HepG2 (cell line): ENCODE data around the gene TSSK6. TPM values are rescaled to one million over a fixed set of nuclear protein-coding genes. Genes with fewer than 3 reads are reported as not detected.

Experiments
- ATAC-seq: fragments of 200-7000 bp; cut with Tn5 transposase; 3 replicates; pipeline ENCODE4 v1.9.1; 2020; ENCODE audit warnings: mild to moderate bottlenecking, moderate library complexity
- BruUV-seq: library from RNA; stranded (reverse); fragments of 400-500 nt; replicated peaks from 2 replicates; lab custom pipeline; 2021; lab: Mats Ljungman, UMichigan
- CTCF ChIA-PET: fragments of 300-600 bp; formaldehyde crosslinking; extraction: SDS; loops from one replicate; lab custom pipeline; 2021; ENCODE audit warnings: low total read pairs, inconsistent platforms, low intra/inter-chr PET ratio; lab: Yijun Ruan, JAX
- POLR2A ChIA-PET: fragments of 350-600 bp; sonication (Branson Sonifier 250); formaldehyde crosslinking; loops from one replicate; lab custom pipeline; 2020; ENCODE audit warnings: antibody characterized with exemption, inconsistent platforms; lab: Yijun Ruan, JAX
- DNase-seq: peaks from one replicate; pipeline ENCODE4 v3.0.0-alpha.2; 2015; ENCODE audit warnings: low spot score
- FAIRE-seq: peaks from 3 replicates; lab custom pipeline; 2011; peaks lifted over from hg19 to GRCh38; lab: Jason Lieb, UNC
- H2AFZ ChIP-seq: one replicate; pipeline ENCODE4 v1.6.1; 2011; ENCODE audit warnings: low read length, inconsistent platforms
- H3K27ac ChIP-seq: fragments of 300-600 bp; 3 replicates; pipeline ENCODE4 v1.8.0; 2011; ENCODE audit warnings: mixed run types, mild to moderate bottlenecking, mixed read lengths, low read length, inconsistent platforms; ENCODE audit not compliant: insufficient read depth; ENCODE audit errors: extremely low read length
- H3K27me3 ChIP-seq, 2 experiments: fragments of 200-600 bp in 1 of 2; 2 replicates in 1 of 2; 3 replicates in 1 of 2; pipeline versions ENCODE4 v1.6.0 to v1.8.0; 2011; ENCODE audit warnings: low read length in 2 of 2, mild to moderate bottlenecking in 2 of 2, moderate library complexity in 2 of 2, inconsistent platforms in 1 of 2; ENCODE audit not compliant: insufficient read depth in 2 of 2, control insufficient read depth in 1 of 2
- H3K36me3 ChIP-seq, 2 experiments: fragments of 200-600 bp in 1 of 2; replicated peaks in 1 of 2; 2 replicates in 1 of 2; 3 replicates in 1 of 2; pipeline versions ENCODE4 v1.5.1 to v1.8.0; 2011; ENCODE audit warnings: low read length in 2 of 2, inconsistent platforms in 1 of 2; ENCODE audit not compliant: insufficient read depth in 2 of 2, control insufficient read depth in 1 of 2
- H3K4me1 ChIP-seq: 2 replicates; pipeline ENCODE4 v1.5.1; 2012; ENCODE audit warnings: low read length, inconsistent platforms; ENCODE audit not compliant: insufficient read depth
- H3K4me2 ChIP-seq: 2 replicates; pipeline ENCODE4 v1.6.0; 2011; ENCODE audit warnings: low read depth, low read length, inconsistent platforms
- H3K4me3 ChIP-seq, 3 experiments: fragments of 200-600 bp in 1 of 3; sonication (generic), shearing (Covaris generic) in 1 of 3; replicated peaks in 1 of 3; 2 replicates each; pipeline ENCODE4 v1.5.1; 2011 to 2016; ENCODE audit warnings: low read length in 3 of 3, inconsistent platforms in 2 of 3, low read depth in 2 of 3, mild to moderate bottlenecking in 2 of 3, control low read depth in 1 of 3, mixed read lengths in 1 of 3; ENCODE audit not compliant: insufficient read depth in 1 of 3
- H3K79me2 ChIP-seq: one replicate; pipeline ENCODE4 v1.6.1; 2011; ENCODE audit warnings: low read length, inconsistent platforms; ENCODE audit not compliant: insufficient read depth
- H3K9ac ChIP-seq: 2 replicates; pipeline ENCODE4 v1.6.0; 2011; ENCODE audit warnings: mild to moderate bottlenecking, low read depth, low read length, inconsistent platforms; ENCODE audit not compliant: insufficient read depth
- H3K9me3 ChIP-seq: 2 replicates; pipeline ENCODE4 v1.5.1; 2012; ENCODE audit warnings: mild to moderate bottlenecking, low read length
- H4K20me1 ChIP-seq: 2 replicates; pipeline ENCODE4 v1.6.0; 2011; ENCODE audit warnings: inconsistent platforms, mild to moderate bottlenecking, low read length, moderate library complexity; ENCODE audit not compliant: insufficient read depth
- CAMTA2 ChIP-seq: sonication (generic); formaldehyde crosslinking; IDR thresholded peaks from 2 replicates; pipeline ENCODE4 v1.4.0; 2020; ENCODE audit warnings: mild to moderate bottlenecking, missing genetic modification reagents, borderline replicate concordance
- PHF8 ChIP-seq: sonication (generic); formaldehyde crosslinking; IDR thresholded peaks from 2 replicates; pipeline ENCODE4 v1.5.0; 2020; ENCODE audit warnings: missing genetic modification reagents
- STAG1 ChIP-seq: sonication (generic); formaldehyde crosslinking; IDR thresholded peaks from 2 replicates; pipeline ENCODE4 v1.4.0; 2020; ENCODE audit warnings: missing genetic modification reagents
- ZNF546 ChIP-seq: sonication (generic); formaldehyde crosslinking; conservative IDR thresholded peaks from 2 replicates; pipeline ENCODE4 v1.8.1; 2023; ENCODE audit warnings: mild to moderate bottlenecking, missing genetic modification reagents
- ZNF629 ChIP-seq: sonication (generic); formaldehyde crosslinking; conservative IDR thresholded peaks from 2 replicates; pipeline ENCODE4 v1.5.0; 2020; ENCODE audit warnings: missing genetic modification reagents
- ZNF7 ChIP-seq: IDR thresholded peaks from 2 replicates; pipeline ENCODE4 v1.6.1; 2016; ENCODE audit warnings: missing biosample characterization, missing genetic modification reagents
- WGBS: methylation state at CpG from one replicate; pipeline ENCODE4 v1.1.6; 2017; ENCODE audit warnings: low lambda C conversion rate; 5-methylcytosine and 5-hydroxymethylcytosine counted together
- in situ Hi-C: cut with HindIII; loops from 2 replicates; pipeline ENCODE4 v1.10.0; 2017; ENCODE audit warnings: low pct_unique_long_range_greater_than_20kb; ENCODE audit not compliant: extremely low pct_ligation_motif_present
- intact Hi-C: fragments of 100-400 bp; cut with micrococcal nuclease; formaldehyde crosslinking; loops from one replicate; pipeline ENCODE4 v1.10.0; 2022; ENCODE audit not compliant: unreplicated experiment
- polyA plus RNA-seq, 8 experiments: library from polyadenylated mRNA; depleted of rRNA in 3 of 8; stranded (reverse) in 7 of 8; unstranded in 1 of 8; fragments of >200 nt; fragmentation: Illumina TruSeq in 4 of 8; extraction: Trizol in 4 of 8; gene quantifications; 2 replicates each; pipeline versions ENCODE4 v1.2.1 to v1.2.3, GENCODE V29; 2011 to 2016; ENCODE audit warnings: low read depth in 4 of 8, missing spikeins in 1 of 8, mixed read lengths in 1 of 8; ENCODE audit not compliant: insufficient read depth in 1 of 8
- total RNA-seq, 5 experiments: library from RNA; depleted of rRNA; stranded (reverse); fragments of >200 nt; fragmentation: Illumina TruSeq; extraction: Trizol; gene quantifications; 2 replicates each; pipeline ENCODE4 v1.2.3, GENCODE V29; 2016; ENCODE audit warnings: low read depth in 1 of 5
- TF ChIP-seq, protein P1 (sequence below): sonication (generic); formaldehyde crosslinking; IDR thresholded peaks from 2 replicates; pipeline ENCODE4 v1.5.0; 2020; ENCODE audit warnings: mild to moderate bottlenecking, missing genetic modification reagents

The TSSK6 gene
- total and polyA plus RNA-seq, 2 of the 13 experiments (the other 11 are each of a cell fraction or from before 2014, with no cell fraction given) = 0.71 to 1.2 TPM

DNA sequence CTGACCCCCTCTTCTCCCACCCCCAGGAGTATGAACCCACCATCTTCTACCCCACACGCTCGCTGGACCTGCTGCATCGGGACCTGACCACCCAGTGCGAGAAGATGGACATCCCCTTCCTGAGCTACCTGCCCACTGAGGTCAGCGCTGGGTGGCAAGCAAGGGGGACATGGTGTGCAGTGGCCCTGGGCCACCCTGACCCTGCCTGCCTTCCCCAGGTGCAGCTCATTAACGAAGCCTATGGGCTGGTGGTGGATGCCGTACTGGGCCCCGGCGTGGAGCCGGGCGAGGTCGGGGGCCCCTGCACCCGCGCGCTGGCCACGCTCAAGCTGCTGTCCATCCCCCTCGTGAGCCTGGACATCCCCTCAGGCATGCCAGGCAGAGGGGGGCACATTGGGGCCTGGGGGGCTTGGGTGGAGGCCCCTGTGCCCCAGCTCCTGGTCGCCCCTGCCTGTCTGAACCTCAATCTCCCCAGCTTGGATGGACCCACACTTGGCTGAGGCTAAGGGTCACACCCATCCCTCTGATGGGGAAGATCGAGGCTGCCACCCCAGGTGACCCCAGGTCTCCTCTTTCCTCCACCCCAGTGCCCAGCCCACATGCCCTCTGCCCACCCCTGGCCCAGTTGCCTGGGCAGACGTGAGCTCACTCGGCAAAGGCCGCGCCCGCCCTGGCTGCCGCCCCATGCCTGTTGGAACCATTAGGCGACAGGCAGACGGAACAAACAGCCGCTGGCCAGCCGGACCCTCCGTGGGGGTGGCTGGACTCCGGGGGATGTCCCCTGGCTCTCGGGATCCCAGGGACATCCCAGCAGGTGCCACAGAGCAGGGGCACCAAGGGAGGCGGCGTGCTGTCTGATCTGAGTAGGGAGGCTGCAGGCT, 20.2 kb upstream of the TSSK6 start:
- no peaks in the 10 kb centered on the region for H3K79me2 ChIP-seq
- H3K27me3 ChIP-seq = 0 out of 5 replicates have a peak, but pooled peaks cover 0 to 6% of the 10 kb centered on the region in 2 experiments
- H3K36me3 ChIP-seq = no peaks in the 10 kb centered on the region; a peak in 1 of 5 replicates
- no peak overlapping the region for H2AFZ ChIP-seq
- DNase-seq = no peak
- no peak for ATAC-seq
- FAIRE-seq = no peak
- H3K4me3 ChIP-seq = no peak overlapping the region
- ChIA-PET CTCF (no interaction called here), POLR2A (no interaction called here)
- no peak overlapping the region for H3K9ac ChIP-seq
- H3K27ac ChIP-seq = no peak overlapping the region
- peaks cover 9% of the 10 kb centered on the region; the same call in 1 of the 2 replicates for H3K4me1 ChIP-seq
- BruUV-seq = no TSS peak
- H3K9me3 ChIP-seq = no peaks in the 10 kb centered on the region
- whole genome bisulfite sequencing = 89% methylated on average over 13 of the region's 34 CpGs
- in situ Hi-C loops (loop anchor here (5.0 to 25.0 kb wide), 2 partner anchors 107 to 427 kb away; partner anchors contain the start of gene GMIP), intact Hi-C loops (no loop called here)
- no peaks in the 10 kb centered on the region for H4K20me1 ChIP-seq
- no peak overlapping the region for H3K4me2 ChIP-seq
- no peak for TF ChIP-seq PHF8
- TF ChIP-seq ZNF629 = peak; percentile 53
- no peak for TF ChIP-seq STAG1 (CRISPR knock-in tag)
- TF ChIP-seq ZNF546 = no peak
- TF ChIP-seq, protein P1, sequence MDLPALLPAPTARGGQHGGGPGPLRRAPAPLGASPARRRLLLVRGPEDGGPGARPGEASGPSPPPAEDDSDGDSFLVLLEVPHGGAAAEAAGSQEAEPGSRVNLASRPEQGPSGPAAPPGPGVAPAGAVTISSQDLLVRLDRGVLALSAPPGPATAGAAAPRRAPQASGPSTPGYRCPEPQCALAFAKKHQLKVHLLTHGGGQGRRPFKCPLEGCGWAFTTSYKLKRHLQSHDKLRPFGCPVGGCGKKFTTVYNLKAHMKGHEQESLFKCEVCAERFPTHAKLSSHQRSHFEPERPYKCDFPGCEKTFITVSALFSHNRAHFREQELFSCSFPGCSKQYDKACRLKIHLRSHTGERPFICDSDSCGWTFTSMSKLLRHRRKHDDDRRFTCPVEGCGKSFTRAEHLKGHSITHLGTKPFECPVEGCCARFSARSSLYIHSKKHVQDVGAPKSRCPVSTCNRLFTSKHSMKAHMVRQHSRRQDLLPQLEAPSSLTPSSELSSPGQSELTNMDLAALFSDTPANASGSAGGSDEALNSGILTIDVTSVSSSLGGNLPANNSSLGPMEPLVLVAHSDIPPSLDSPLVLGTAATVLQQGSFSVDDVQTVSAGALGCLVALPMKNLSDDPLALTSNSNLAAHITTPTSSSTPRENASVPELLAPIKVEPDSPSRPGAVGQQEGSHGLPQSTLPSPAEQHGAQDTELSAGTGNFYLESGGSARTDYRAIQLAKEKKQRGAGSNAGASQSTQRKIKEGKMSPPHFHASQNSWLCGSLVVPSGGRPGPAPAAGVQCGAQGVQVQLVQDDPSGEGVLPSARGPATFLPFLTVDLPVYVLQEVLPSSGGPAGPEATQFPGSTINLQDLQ (CRISPR knock-in tag) = no peak
- no peak for TF ChIP-seq CAMTA2 (CRISPR knock-in tag)
- no peak for TF ChIP-seq ZNF7 (CRISPR knock-in tag)
